NCI-H1930 (cell line): ENCODE measurements around the gene DSCAML1.

Source experiments
- DNase-seq, 2 experiments: peaks; one replicate each; lab custom pipeline; 2025; lab: John Stamatoyannopoulos, UW

The DSCAML1 gene

GRCh38 chr11:117549417-117549816 lies 247.6 kb downstream of the DSCAML1 start:
- DNase-seq = no peak

GRCh38 chr11:117548876-117549275 lies 248.1 kb downstream of the DSCAML1 start:
- DNase-seq = no peak

- DNase-seq = no peak
Measured at GRCh38 chr11:117547946-117548345, 249.1 kb downstream of the DSCAML1 start.

GRCh38 chr11:117547195-117547850 lies 249.7 kb downstream of the DSCAML1 start:
- no peak for DNase-seq

- no peak for DNase-seq
Measured at GRCh38 chr11:117546431-117547194, 250.4 kb downstream of the DSCAML1 start.

GRCh38 chr11:117545706-117546105 lies 251.3 kb downstream of the DSCAML1 start:
- no peak for DNase-seq

GRCh38 chr11:117544130-117544800 lies 252.8 kb downstream of the DSCAML1 start:
- DNase-seq = no peak

GRCh38 chr11:117541211-117541610 lies 255.8 kb downstream of the DSCAML1 start:
- no peak for DNase-seq

- no peak for DNase-seq
Measured at GRCh38 chr11:117538263-117539135, 258.5 kb downstream of the DSCAML1 start.

- no peak for DNase-seq
Measured at GRCh38 chr11:117535850-117536411, 261.1 kb downstream of the DSCAML1 start.

- DNase-seq = no peak
Measured at GRCh38 chr11:117535201-117535849, 261.7 kb downstream of the DSCAML1 start.

- no peak for DNase-seq
Measured at GRCh38 chr11:117532568-117532967, 264.4 kb downstream of the DSCAML1 start.

- DNase-seq = no peak
Measured at GRCh38 chr11:117529816-117530215, 267.2 kb downstream of the DSCAML1 start.

- no peak for DNase-seq
Measured at GRCh38 chr11:117528097-117528721, 268.8 kb downstream of the DSCAML1 start.

- DNase-seq = no peak
Measured at GRCh38 chr11:117527271-117527670, 269.7 kb downstream of the DSCAML1 start.

GRCh38 chr11:117525866-117526542 lies 271.0 kb downstream of the DSCAML1 start:
- no peak for DNase-seq

- no peak for DNase-seq
Measured at GRCh38 chr11:117524468-117525183, 272.4 kb downstream of the DSCAML1 start.

GRCh38 chr11:117523680-117524079 lies 273.3 kb downstream of the DSCAML1 start:
- no peak for DNase-seq

GRCh38 chr11:117521974-117522373 lies 275.0 kb downstream of the DSCAML1 start:
- no peak for DNase-seq
